HEK293T (cell line): Measurements from ENCODE around the gene MLXIP.

Experiments used
- CTCF ChIA-PET: fragments of 350-600 bp; formaldehyde crosslinking; extraction: SDS; loops from one replicate; lab custom pipeline; 2021; ENCODE audit warnings: antibody characterized with exemption, inconsistent platforms; lab: Yijun Ruan, JAX
- POLR2A ChIA-PET: fragments of 350-600 bp; formaldehyde crosslinking; extraction: SDS; loops from one replicate; lab custom pipeline; 2020; ENCODE audit warnings: antibody characterized with exemption, inconsistent platforms; lab: Yijun Ruan, JAX
- DNase-seq: peaks from one replicate; pipeline ENCODE4 v3.0.0; 2012; ENCODE audit warnings: mixed read lengths; ENCODE audit errors: extremely low spot score
- ARNT ChIP-seq: fragments of 450-650 bp; IDR thresholded peaks from 2 replicates; pipeline ENCODE4 v1.6.1; 2017; ENCODE audit warnings: mild to moderate bottlenecking
- BHLHE40 ChIP-seq: fragments of 450-650 bp; IDR thresholded peaks from 2 replicates; pipeline ENCODE4 v1.6.1; 2016; ENCODE audit warnings: mild to moderate bottlenecking, moderate library complexity, borderline replicate concordance
- CTBP1 ChIP-seq: fragments of 450-650 bp; IDR thresholded peaks from 2 replicates; pipeline ENCODE4 v1.6.1; 2016; ENCODE audit warnings: borderline replicate concordance
- ELF4 ChIP-seq: fragments of 450-650 bp; IDR thresholded peaks from 2 replicates; pipeline ENCODE4 v1.6.1; 2017; ENCODE audit warnings: antibody characterized with exemption
- FOXA1 ChIP-seq: fragments of 450-650 bp; IDR thresholded peaks from 2 replicates; pipeline ENCODE4 v1.6.1; 2016; ENCODE audit warnings: mild to moderate bottlenecking
- FOXK2 ChIP-seq: fragments of 450-650 bp; IDR thresholded peaks from 2 replicates; pipeline ENCODE4 v1.6.1; 2016; ENCODE audit warnings: mild to moderate bottlenecking
- FOXM1 ChIP-seq: fragments of 450-650 bp; IDR thresholded peaks from 2 replicates; pipeline ENCODE4 v1.6.1; 2017; ENCODE audit warnings: mild to moderate bottlenecking, borderline replicate concordance
- HDGF ChIP-seq: fragments of 450-650 bp; IDR thresholded peaks from 2 replicates; pipeline ENCODE4 v1.6.1; 2017; ENCODE audit warnings: antibody characterized with exemption, borderline replicate concordance
- L3MBTL2 ChIP-seq: fragments of 450-650 bp; conservative IDR thresholded peaks from 2 replicates; pipeline ENCODE4 v1.6.1; 2016; ENCODE audit warnings: mild to moderate bottlenecking
- LEF1 ChIP-seq: fragments of 450-650 bp; IDR thresholded peaks from 2 replicates; pipeline ENCODE4 v1.6.1; 2017; ENCODE audit warnings: mild to moderate bottlenecking, borderline replicate concordance
- NFRKB ChIP-seq: fragments of 450-650 bp; IDR thresholded peaks from 2 replicates; pipeline ENCODE4 v1.6.1; 2016; ENCODE audit warnings: mild to moderate bottlenecking, moderate library complexity
- PKNOX1 ChIP-seq: fragments of 450-650 bp; IDR thresholded peaks from 2 replicates; pipeline ENCODE4 v1.6.1; 2016
- SP1 ChIP-seq: fragments of 450-650 bp; IDR thresholded peaks from 2 replicates; pipeline ENCODE4 v1.6.1; 2017
- SUZ12 ChIP-seq: fragments of 450-650 bp; IDR thresholded peaks from 2 replicates; pipeline ENCODE4 v1.6.1; 2016; ENCODE audit warnings: mild to moderate bottlenecking
- TARDBP ChIP-seq: fragments of 450-650 bp; IDR thresholded peaks from 2 replicates; pipeline ENCODE4 v1.6.1; 2016
- ZNF384 ChIP-seq: fragments of 450-650 bp; IDR thresholded peaks from 2 replicates; pipeline ENCODE4 v1.6.1; 2016

Gene MLXIP

GRCh38 chr12:122086116-122086515 lies 7.6 kb downstream of the MLXIP start:
- ChIA-PET POLR2A (interaction anchor here (2.6 kb wide), 1 partner anchor 12 kb away, joined by 9 read pairs; no protein-coding TSS in a partner anchor), CTCF (no interaction called here)
- TF ChIP-seq FOXA1, result no peak
- DNase-seq, result no peak

GRCh38 chr12:122086641-122087285 lies 8.2 kb downstream of the MLXIP start:
- ChIA-PET POLR2A (interaction anchor here (2.6 kb wide), 1 partner anchor 12 kb away, joined by 9 read pairs; no protein-coding TSS in a partner anchor), CTCF (no interaction called here)
- TF ChIP-seq LEF1 (no peak), PKNOX1 (no peak), BHLHE40 (no peak), ELF4 (no peak)
- no peak for DNase-seq

- TF ChIP-seq BHLHE40 (no peak), ELF4 (no peak), HDGF (no peak), FOXM1 (no peak), TARDBP (no peak), ZNF384 (no peak), NFRKB (no peak), PKNOX1 (no peak), FOXK2 (no peak), FOXA1 (no peak)
- ChIA-PET CTCF (no interaction called here), POLR2A (interaction anchor here (2.5 to 2.6 kb wide), 2 partner anchors 9 to 11 kb away, joined by 9 to 14 read pairs; partner anchors contain the start of gene MLXIP)
- no peak for DNase-seq
Observed at GRCh38 chr12:122087431-122088178, 9.0 kb downstream of the MLXIP start.

- CTCF ChIA-PET, result no interaction called here
- POLR2A ChIA-PET, result interaction anchor here (0.6 to 2.6 kb wide), 3 partner anchors 10 to 15 kb away, joined by 3 to 14 read pairs (median 9); partner anchors contain the start of gene MLXIP
- no peak for TF ChIP-seq FOXM1
- no peak for TF ChIP-seq SP1
- TF ChIP-seq FOXA1, result no peak
- no peak for TF ChIP-seq FOXK2
- no peak for TF ChIP-seq TARDBP
- TF ChIP-seq ELF4, result no peak
- TF ChIP-seq CTBP1, result no peak
- TF ChIP-seq SUZ12, result no peak
- no peak for TF ChIP-seq BHLHE40
- TF ChIP-seq NFRKB, result no peak
- no peak for TF ChIP-seq LEF1
- TF ChIP-seq ZNF384, result no peak
- no peak for TF ChIP-seq ARNT
- no peak for TF ChIP-seq HDGF
- no peak for TF ChIP-seq L3MBTL2
- TF ChIP-seq PKNOX1, result no peak
- DNase-seq, result no peak
Observed at GRCh38 chr12:122088179-122088810, 9.7 kb downstream of the MLXIP start.

- ChIA-PET POLR2A (interaction anchor here (2.5 to 2.6 kb wide), 2 partner anchors 9 to 11 kb away, joined by 9 to 14 read pairs; partner anchors contain the start of gene MLXIP), CTCF (interaction anchor here (0.7 kb wide), 1 partner anchor 85 kb away, joined by 13 read pairs; the partner anchor contains the start of gene IL31)
- no peak for DNase-seq
- TF ChIP-seq FOXA1 (no peak), SUZ12 (no peak), LEF1 (no peak), L3MBTL2 (no peak), ZNF384 (no peak), BHLHE40 (no peak), CTBP1 (no peak)
Observed at GRCh38 chr12:122089077-122089476, 10.5 kb downstream of the MLXIP start.

GRCh38 chr12:122090759-122091515 lies 12.4 kb downstream of the MLXIP start:
- CTCF ChIA-PET, result no interaction called here
- POLR2A ChIA-PET, result no interaction called here
- DNase-seq, result no peak
- no peak for TF ChIP-seq ARNT
